ENCODE data around the gene GNG4.

DNA sequence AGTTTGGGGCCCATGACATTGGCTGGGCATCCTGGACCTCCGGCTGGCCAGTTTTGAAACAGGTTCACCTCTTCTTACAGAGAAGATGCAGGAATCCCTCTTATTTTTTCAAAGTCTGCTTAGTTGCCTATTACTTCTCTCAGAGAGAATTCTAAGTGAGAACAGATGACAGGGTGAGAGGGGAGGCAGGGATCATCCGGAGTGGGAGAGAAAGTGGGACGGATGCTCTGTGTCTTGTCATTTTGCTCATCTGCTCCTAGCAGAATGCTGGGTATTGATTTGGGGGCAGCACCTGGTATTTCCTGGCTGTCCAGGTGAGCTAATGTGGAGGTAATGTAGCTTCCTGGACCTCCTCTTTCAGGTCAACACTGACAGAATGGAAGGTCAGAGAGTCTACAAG, 32.4 kb downstream of the GNG4 start:
- TF ChIP-seq, protein P1, sequence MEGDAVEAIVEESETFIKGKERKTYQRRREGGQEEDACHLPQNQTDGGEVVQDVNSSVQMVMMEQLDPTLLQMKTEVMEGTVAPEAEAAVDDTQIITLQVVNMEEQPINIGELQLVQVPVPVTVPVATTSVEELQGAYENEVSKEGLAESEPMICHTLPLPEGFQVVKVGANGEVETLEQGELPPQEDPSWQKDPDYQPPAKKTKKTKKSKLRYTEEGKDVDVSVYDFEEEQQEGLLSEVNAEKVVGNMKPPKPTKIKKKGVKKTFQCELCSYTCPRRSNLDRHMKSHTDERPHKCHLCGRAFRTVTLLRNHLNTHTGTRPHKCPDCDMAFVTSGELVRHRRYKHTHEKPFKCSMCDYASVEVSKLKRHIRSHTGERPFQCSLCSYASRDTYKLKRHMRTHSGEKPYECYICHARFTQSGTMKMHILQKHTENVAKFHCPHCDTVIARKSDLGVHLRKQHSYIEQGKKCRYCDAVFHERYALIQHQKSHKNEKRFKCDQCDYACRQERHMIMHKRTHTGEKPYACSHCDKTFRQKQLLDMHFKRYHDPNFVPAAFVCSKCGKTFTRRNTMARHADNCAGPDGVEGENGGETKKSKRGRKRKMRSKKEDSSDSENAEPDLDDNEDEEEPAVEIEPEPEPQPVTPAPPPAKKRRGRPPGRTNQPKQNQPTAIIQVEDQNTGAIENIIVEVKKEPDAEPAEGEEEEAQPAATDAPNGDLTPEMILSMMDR (conservative IDR thresholded peaks at IDR 0.05; ENCODE audit: low read length): no peak
- TF ChIP-seq EZH2phosphoT487 (IDR thresholded peaks at IDR 0.05; ENCODE audit: borderline replicate concordance, low read depth, low read length): no peak

Data from OCI-LY7 (cell line).